GM21529 (cell line): ENCODE results near the gene NDE1.
"Not testable (repeated sequence)": the region's sequence is repeated elsewhere in the genome, so short reads cannot be mapped to it uniquely, and the experiment has no call there.

Experiments used
- ATAC-seq: cut with Tn5 transposase; IDR thresholded peaks from one replicate; pipeline ENCODE4 v1.9.1; 2021; ENCODE audit not compliant: unreplicated experiment

NDE1 gene

GRCh38 chr16:15620611-15621195 is 29.3 kb upstream of the NDE1 start:
- ATAC-seq, result no peak

GRCh38 chr16:15621456-15621855 is 28.6 kb upstream of the NDE1 start:
- no peak for ATAC-seq

GRCh38 chr16:15621889-15622288 is 28.2 kb upstream of the NDE1 start:
- ATAC-seq, result no peak

GRCh38 chr16:15631730-15632409 is 18.2 kb upstream of the NDE1 start:
- no peak for ATAC-seq

GRCh38 chr16:15635926-15636325 is 14.1 kb upstream of the NDE1 start:
- ATAC-seq, result no peak

- no peak for ATAC-seq
Measured at GRCh38 chr16:15636392-15636873, 13.6 kb upstream of the NDE1 start.

GRCh38 chr16:15639061-15639568 is 10.9 kb upstream of the NDE1 start:
- ATAC-seq, result no peak

GRCh38 chr16:15640966-15641365 is 9.1 kb upstream of the NDE1 start:
- no peak for ATAC-seq

- ATAC-seq, result no peak
Measured at GRCh38 chr16:15641753-15642556, 8.1 kb upstream of the NDE1 start.

GRCh38 chr16:15642557-15643047 is 7.4 kb upstream of the NDE1 start:
- ATAC-seq, result peak; percentile 66

GRCh38 chr16:15643048-15643945 is 6.7 kb upstream of the NDE1 start, which contains the start of gene MARF1:
Gene MARF1 (minus strand): TSS chr16:15643154. CDS start chr16:15639233, 3,921 bp downstream.
- peak; percentile 46 for ATAC-seq

GRCh38 chr16:15643946-15644250 is 6.1 kb upstream of the NDE1 start:
- no peak for ATAC-seq

- no peak for ATAC-seq
Measured at GRCh38 chr16:15644267-15644961, 5.6 kb upstream of the NDE1 start.

GRCh38 chr16:15644962-15645465 is 5.0 kb upstream of the NDE1 start:
- ATAC-seq, result not testable (repeated sequence)

GRCh38 chr16:15646557-15647293 is 3.3 kb upstream of the NDE1 start:
- ATAC-seq, result not testable (repeated sequence)

GRCh38 chr16:15647294-15648014 is 2.6 kb upstream of the NDE1 start:
- ATAC-seq, result no peak

GRCh38 chr16:15648135-15648730 is 1.8 kb upstream of the NDE1 start:
- no peak for ATAC-seq

GRCh38 chr16:15649311-15649710 is 734 bp upstream of the NDE1 start:
- ATAC-seq, result not testable (repeated sequence)
